HPDE6-E6E7 (cell line): ENCODE data around the gene GMIP.
"Not testable (repeated sequence)": the region's sequence is repeated elsewhere in the genome, so short reads cannot be mapped to it uniquely, and the experiment has no call there.

Experiments used
- DNase-seq: peaks from one replicate; pipeline ENCODE4 v3.0.0; 2011; ENCODE audit warnings: missing footprints; ENCODE audit errors: extremely low spot score

The GMIP gene, protein sequence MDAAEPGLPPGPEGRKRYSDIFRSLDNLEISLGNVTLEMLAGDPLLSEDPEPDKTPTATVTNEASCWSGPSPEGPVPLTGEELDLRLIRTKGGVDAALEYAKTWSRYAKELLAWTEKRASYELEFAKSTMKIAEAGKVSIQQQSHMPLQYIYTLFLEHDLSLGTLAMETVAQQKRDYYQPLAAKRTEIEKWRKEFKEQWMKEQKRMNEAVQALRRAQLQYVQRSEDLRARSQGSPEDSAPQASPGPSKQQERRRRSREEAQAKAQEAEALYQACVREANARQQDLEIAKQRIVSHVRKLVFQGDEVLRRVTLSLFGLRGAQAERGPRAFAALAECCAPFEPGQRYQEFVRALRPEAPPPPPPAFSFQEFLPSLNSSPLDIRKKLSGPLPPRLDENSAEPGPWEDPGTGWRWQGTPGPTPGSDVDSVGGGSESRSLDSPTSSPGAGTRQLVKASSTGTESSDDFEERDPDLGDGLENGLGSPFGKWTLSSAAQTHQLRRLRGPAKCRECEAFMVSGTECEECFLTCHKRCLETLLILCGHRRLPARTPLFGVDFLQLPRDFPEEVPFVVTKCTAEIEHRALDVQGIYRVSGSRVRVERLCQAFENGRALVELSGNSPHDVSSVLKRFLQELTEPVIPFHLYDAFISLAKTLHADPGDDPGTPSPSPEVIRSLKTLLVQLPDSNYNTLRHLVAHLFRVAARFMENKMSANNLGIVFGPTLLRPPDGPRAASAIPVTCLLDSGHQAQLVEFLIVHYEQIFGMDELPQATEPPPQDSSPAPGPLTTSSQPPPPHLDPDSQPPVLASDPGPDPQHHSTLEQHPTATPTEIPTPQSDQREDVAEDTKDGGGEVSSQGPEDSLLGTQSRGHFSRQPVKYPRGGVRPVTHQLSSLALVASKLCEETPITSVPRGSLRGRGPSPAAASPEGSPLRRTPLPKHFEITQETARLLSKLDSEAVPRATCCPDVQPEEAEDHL

DNA sequence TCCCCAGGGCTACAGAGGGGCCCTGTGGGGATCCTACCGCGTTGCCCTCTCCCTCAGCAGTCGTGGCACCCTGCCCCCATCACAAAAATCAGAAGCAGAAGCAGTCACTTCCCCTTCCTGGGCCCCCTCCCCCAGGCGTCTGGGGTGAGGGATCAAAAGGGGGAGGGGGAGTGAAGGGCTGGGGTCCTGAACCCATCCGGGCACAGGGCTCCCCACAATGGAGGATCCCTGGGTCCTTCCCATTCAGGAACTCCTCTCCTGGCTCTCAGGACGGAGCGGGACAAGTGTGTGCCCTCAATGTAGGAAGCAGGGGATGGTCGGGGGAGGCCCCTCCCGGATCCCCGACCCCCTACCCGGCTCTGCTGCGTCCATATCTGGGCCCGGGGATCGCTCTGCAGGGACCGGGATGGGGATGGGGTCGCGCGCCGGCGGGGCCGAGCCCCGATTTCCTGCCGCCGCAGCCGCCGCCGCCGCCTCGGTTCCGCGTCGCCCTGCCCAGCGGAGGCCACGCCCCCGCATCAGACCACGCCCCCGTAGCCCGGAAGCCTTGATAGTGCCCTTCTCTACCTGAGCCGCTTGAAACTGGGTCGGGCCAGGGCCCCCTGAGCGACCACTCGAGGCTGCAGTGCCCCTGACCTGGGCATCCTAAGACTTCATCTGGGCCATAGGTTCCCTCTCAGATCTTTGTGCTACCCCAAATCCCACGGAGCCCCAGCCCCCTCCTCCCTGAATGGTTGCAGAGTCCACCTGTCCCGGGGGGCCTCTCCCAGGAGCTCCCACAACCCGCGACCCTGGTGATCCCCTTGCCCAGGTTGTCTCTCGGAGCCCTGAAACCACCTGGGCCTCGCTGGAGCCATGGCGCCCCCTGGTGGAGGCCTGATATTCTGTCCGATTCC is at the start of gene GMIP:
TSS of gene GMIP (minus strand) at position 500 of the 896 bp plus-strand sequence. CDS start at position 372, 128 bp downstream.
- peak; percentile 80 for DNase-seq

DNA sequence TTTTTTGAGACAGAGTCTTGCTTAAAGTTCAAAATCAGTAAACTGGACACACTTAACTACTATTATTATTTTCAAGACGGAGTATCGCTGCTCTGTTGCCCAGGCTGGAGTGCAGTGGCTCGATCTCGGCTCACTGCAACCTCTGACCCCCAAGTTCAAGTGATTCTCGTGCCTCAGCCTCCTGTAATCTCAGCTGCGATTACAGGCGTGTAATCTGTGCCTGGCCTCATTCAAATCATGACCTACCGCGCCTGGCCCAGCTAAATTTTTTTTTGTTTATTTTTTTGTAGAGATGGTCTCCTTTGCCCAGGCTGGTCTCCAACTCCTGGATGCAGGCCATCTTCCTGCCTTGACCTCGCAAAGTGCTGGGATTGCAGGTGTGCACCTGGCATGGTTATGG is 48.2 kb upstream of the GMIP start:
- DNase-seq: no peak

DNA sequence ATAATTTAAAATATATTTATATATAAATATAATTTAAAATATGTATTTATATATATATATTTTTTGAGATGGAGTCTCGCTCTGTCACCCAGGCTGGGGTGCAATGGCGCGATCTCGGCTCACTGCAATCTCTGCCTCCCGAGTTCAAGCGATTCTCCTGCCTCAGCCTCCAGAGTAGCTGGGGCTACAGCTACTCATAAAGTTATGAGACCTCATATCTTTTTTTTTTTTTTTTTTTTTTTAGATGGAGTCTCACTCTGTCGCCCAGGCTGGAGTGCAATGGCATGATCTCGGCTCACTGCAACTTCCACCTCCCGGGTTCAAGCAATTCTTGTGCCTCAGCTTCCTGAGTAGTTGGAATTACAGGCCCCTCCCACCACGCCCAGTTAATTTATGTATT is 45.6 kb upstream of the GMIP start:
- DNase-seq: not testable (repeated sequence)

DNA sequence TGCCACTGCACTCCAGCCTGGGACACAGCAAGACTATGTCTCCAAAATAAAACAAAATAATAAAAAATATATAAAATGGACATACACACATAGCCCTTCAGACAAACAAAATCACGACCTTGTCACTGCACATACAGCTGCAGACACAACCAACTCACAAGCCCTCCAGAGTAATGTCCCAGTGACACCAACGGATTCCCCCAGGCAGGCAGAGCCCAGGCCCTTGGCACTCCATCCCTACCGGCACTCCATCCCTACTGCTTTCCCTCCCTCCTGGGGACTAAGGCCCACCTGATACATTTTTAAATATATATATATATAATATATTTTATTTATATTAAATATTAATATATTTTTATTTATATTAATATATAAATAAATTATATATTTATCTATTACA is 43.6 kb upstream of the GMIP start:
- no peak for DNase-seq

DNA sequence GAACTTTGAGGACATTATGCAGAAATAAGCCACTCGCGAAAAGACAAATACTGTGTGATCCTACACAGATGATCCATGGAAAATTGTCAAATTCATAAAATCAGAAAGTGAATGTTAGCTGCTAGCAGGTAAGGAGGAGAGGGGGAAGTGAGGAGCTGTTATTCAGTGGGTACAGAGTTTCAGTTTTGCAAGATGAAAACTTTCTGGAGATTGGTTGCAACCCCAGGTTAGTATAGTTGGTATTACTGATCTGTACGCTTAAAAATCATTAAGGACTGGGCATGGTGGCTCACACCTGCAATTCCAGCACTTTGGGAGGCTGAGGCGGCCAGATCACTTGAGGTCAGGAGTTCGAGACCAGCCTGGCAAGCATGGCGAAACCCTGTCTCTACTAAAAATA is 43.1 kb upstream of the GMIP start:
- DNase-seq: no peak

DNA sequence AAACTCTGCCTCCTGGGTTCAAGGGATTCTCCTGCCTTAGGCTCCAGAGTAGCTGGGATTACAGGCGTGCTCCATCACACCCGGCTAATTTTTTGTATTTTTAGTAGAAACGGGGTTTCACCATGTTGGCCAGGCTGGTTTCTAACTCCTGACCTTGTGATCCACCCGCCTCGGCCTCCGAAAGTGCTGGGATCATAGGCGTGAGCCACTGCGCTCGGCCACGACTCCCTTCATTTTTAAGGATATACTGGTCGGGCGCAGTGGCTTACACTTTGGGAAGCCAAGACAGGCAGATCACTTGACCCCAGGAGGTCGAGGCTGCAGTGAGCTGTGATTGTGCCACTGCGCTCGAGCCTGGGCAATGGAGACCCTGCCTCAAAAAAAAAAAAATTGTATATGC is 42.7 kb upstream of the GMIP start:
- DNase-seq: not testable (repeated sequence)

DNA sequence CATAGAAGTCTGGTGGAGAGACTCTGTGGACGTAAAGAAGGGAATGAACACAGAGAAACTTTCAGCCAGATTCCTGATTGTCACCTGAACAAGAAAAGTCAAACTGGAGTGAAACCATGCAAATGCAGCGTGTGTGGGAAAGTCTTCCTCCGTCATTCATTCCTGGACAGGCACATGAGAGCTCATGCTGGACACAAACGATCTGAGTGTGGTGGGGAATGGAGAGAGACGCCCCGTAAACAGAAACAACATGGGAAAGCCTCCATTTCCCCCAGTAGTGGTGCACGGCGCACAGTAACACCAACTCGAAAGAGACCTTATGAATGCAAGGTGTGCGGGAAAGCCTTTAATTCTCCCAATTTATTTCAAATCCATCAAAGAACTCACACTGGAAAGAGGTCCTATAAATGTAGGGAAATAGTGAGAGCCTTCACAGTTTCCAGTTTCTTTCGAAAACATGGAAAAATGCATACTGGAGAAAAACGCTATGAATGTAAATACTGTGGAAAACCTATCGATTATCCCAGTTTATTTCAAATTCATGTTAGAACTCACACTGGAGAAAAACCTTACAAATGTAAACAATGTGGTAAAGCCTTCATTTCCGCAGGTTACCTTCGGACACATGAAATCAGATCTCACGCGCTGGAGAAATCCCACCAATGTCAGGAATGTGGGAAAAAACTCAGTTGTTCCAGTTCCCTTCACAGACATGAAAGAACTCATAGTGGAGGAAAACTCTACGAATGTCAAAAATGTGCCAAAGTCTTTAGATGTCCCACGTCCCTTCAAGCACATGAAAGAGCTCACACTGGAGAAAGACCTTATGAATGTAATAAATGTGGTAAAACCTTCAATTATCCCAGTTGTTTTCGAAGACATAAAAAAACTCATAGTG is 36.0 kb upstream of the GMIP start:
- no peak for DNase-seq

DNA sequence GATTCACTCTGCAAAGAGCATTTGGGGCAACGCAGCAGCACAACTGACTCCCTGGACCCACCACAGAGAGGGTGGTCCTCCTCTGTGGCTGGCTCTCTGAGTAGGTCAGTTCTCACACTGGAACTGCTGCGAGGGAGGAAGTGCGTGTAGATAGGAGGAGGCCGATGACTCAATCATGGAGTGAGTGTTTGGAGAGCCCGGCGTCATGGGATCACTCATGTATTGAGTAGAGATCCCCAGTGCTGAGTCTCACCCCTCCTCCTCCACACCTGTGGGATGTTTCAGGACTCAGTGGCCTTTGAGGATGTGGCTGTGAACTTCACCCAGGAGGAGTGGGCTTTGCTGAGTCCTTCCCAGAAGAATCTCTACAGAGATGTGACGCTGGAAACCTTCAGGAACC is 34.1 kb upstream of the GMIP start:
- no peak for DNase-seq

DNA sequence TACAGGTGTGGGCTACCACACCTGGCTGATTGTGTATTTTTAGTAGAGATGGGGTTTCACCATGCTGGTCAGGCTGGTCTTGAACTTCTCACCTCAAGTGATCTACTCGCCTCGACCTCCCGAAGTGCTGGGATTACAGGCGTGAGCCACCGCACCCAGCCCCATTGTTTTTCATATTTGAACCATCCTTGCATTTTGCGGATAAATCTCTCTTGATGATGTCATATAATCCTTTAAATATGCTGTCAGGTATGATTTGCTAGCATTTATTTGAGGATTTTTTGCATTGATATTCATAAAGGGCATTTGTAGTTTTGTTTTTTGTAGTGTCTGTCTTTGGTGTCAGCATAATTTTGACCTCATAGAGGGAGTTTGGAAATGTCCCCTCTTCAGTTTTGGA is 30.9 kb upstream of the GMIP start:
- no peak for DNase-seq

DNA sequence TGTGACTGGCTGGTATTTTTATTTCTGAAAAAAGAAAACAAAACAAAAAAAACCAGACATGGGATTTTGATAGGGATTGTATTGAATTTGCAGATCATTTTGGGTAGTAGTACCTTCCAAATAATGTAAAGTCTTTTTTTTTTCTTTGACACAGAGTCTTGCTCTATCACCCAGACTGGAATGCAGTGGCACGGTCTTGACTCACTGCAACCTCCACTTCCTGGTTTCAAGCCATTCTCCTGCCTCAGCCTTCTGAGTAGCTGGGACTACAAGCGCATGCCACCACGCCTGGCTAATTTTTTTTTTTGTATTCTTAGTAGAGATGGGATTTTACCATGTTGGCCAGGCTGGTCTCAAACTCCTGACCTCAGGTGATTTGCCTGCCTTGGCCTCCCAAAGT is 29.4 kb upstream of the GMIP start:
- no peak for DNase-seq

DNA sequence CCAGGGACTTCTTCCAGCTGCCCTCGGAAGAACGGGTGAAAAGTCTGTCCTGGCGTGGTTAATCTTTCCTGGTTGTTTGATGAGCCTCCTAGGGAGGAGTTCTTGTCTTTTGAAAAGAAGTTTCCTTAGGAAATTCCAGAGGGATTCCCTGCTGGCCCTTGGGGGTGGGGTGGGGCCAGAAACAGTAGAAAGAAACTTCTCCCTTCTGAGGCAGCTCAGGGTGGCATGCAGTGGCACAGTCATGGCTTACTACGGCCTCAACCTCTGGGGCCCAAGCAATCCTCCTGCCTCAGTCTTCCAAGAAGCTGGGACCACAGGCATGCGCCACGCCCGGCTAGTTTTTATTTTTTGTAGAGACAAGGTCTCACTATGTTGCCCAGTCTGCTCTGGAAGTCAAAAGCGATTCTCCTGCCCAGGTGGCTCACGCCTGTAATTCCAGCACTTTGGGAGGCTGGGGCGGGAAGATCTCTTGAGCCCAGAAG is 26.7 kb upstream of the GMIP start:
- no peak for DNase-seq

DNA sequence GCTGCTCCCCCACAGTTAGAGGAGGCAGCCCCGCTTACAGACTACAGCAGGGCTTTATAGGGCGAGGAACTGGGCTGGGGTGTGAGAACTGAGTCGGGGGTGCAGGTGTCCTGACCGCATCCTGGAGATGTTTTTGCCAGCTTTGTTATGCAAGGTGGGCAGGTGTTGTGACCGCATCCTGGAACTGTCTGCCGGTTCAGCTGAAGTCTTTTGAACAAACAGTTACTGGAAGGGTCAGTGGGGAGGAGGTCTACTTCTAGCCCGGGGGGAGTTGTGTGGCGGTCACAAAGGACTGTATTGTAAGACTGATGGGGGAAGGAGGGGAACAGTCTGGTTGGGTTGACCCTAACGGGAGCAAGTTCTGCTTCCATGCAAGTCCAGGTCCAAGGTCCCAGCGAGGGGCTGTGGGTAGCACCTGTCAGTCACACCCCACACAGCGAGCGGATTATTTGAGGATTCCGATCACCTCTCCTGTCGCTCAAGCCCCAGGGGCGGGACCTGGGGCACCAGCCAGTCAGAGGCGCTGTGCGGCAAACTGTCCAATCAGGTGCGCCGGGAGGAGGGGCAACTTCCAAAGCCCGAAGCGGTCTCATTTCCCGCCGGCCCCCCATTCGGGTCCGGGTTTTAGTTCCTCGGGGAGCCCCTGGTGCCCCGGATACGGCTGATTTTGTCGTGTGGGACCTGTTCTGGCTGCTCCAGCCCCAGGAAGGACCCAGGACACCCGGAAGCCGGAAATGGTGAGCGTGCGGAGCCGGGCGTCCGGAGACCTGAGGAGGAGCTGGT is 25.0 kb upstream of the GMIP start, which contains the start of gene ZNF101:
TSS of gene ZNF101 (plus strand) at position 610 of the 783 bp plus-strand sequence. CDS start at position 735, 125 bp downstream.
- DNase-seq: peak; percentile 93

DNA sequence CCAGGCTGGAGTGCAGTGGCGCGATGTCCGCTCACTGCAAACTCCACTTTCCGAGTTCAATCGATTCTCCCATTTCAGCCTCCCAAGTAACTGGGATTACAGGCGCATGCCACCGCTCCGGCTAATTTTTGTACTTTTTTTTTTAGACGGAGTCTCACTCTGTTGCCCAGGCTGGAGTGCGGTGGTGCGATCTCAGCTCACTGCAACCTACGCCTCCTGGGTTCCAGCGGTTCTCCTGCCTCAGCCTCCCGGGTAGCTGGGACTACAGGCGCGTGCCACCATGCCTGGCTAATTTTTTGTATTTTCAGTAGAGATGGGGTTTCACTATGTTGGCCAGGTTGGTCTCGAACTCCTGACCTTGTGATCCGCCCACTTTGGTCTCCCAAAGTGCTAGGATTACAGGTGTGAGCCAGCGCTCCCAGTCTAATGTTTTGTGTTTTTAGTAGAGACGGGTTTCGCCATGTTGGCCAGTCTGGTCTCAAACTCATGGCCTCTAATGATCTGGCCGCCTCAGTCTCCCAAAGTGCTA is 22.0 kb upstream of the GMIP start:
- DNase-seq: not testable (repeated sequence)

DNA sequence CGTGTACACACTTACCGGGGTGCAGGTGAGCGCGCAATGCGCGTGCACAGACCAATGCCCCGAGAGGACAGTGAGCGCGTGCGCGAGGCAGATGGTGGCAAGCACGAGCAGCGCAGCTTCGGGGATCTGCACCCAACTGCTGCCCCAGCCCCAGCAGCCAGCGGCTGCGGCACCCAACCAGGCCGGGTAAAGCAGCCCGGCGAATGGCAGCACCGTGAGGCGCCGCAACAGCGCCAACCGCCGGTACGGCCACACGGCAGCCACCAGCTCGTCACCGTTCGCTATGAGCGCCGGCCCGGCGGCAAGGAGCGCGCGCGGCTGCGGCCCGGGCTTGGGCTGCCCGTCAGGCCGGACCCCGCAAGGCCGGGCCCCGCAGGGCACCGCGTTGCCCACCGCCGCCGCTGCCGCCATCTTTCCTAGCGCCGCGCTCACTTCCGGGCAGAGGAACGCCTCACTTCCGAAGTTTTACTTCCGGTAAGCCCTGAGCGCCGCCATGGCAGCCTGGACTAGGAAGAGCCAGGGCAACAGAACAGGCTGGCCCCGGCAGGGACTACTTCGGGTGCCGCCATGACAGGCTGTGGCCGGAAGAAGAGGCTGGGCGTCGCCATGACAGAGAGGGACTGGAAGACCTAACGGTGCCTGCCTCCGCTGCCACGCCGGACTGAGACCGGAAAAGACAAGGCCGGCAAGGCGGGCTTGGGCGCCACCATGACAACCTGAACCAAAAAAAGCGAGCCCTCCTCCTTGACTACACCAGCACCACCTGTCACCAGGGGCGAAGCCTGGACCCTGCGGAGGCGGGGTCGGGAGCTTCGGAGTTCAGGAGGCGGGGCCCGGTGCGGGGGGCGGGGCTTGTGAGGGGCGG is 20.0 kb upstream of the GMIP start, which contains the start of gene ATP13A1:
TSS of gene ATP13A1 (minus strand) at position 421 of the 865 bp plus-strand sequence. CDS start at position 411, 10 bp downstream.
- DNase-seq: peak; percentile 82

DNA sequence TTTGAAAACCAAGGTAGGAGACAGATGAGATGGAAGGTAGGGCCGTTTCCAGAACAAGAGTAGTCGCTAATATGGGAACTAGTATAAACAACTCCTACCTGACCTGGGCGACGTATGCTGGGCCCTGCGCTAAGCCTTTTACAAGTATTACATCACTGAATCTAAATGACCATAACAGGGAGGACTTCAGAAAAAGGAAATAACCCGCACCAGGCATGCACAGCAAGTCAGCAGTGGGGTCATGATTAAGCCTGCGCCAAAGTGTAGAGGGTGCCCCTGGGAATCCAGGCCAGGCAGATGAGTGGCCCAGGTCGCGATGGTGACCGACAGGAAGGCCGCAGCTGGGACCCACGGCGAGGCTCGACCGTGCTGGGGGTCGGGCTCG is 19.4 kb upstream of the GMIP start:
- DNase-seq: no peak

DNA sequence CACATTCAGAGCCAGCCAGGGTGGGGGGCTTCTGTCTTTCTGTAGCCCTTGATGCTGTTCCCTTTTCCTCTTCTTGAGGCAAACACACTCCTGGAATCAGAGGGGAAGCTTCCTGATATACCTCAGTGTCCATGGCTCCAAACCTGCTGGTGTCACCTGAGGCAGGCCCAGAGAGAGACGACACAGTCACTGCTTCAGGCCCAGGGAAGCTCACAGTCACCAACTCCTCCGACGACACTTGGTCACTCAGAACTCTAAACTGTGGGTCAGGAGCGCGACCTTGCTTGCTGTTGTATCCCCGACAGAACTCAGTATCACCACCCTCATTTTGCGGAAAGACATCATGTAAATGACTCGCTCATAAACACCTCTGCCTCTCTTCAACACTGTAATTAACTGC is 18.9 kb upstream of the GMIP start:
- no peak for DNase-seq

DNA sequence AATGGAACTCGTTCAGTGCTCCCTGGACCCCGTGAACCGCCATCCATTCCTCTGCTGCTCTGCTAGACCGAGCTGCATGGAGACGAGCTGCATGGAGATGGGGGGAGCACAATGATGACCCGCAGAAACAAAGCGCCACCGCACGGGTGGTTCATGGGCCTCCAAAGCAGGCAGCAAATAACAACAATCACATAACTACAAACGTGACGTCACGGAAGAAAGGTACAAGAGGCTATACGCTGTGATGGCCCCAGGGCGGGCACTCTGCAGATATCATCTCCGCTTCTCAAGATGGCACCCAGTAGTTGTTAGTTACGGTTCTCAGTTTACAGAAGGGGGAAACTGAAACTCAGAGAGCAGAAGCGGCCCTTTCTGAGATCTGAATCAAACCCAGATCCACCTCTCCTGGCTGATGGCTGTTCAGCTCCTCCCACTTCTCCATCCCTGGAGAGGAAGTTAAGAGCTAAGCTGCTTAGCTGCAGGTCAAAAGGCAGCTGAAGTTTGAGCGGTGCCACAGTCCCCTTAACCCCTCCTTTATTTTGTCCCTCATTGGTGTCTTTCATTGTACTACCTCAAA is 18.3 kb upstream of the GMIP start:
- no peak for DNase-seq
